ENCODE results near the gene TNFSF11.
A peak's percentile ranks its signal among the peaks of the same experiment; 100 is the strongest.
"Not testable (repeated sequence)": the region's sequence is repeated elsewhere in the genome, so short reads cannot be mapped to it uniquely, and the experiment has no call there.

Gene TNFSF11, protein sequence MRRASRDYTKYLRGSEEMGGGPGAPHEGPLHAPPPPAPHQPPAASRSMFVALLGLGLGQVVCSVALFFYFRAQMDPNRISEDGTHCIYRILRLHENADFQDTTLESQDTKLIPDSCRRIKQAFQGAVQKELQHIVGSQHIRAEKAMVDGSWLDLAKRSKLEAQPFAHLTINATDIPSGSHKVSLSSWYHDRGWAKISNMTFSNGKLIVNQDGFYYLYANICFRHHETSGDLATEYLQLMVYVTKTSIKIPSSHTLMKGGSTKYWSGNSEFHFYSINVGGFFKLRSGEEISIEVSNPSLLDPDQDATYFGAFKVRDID

DNA sequence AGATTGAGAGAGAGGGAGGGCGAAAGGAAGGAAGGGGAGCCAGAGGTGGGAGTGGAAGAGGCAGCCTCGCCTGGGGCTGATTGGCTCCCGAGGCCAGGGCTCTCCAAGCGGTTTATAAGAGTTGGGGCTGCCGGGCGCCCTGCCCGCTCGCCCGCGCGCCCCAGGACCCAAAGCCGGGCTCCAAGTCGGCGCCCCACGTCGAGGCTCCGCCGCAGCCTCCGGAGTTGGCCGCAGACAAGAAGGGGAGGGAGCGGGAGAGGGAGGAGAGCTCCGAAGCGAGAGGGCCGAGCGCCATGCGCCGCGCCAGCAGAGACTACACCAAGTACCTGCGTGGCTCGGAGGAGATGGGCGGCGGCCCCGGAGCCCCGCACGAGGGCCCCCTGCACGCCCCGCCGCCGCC, at the start of gene TNFSF11:
TNFSF11 (plus strand) TSS at position 142 of the 400 bp plus-strand sequence; CDS start at position 294, 152 bp downstream.
- peak; percentile 2 for DNase-seq (ENCODE audit: low read depth)

DNA sequence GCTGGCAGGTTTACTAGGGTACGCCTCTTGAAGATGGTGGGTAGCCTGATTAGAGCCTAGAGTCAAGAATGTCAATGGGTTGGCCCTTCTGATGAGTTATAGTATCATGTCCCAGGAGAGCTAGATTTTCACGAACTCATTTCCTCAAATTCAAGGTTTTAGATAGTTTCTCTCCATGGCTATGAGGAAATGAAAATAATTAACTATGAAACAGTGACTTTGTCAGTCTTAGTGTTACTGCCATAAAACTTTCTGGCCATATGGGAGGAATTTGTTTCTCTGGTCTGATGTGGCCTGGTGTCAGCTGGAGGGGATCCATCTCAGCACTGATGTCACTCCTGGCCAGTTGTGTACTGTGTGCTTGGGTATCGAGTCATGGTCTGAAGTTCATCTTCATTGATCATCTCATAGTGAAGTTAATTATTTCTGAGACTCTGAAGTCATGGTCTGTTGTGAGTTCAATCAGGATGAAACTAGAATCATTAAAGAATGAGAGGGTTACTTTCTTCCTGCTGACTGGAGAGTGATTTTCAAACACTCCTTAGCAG, 49.4 kb upstream of the TNFSF11 start:
- DNase-seq (ENCODE audit: low read depth): no peak

GRCh38 chr13:42525035-42525504, 48.9 kb upstream of the TNFSF11 start:
- DNase-seq (ENCODE audit: low read depth): no peak

- no peak for DNase-seq (ENCODE audit: low read depth)
These were observed 47.7 kb upstream of the TNFSF11 start for GRCh38 chr13:42526276-42526675.

GRCh38 chr13:42526804-42527203, 47.1 kb upstream of the TNFSF11 start:
- no peak for DNase-seq (ENCODE audit: low read depth)

DNA sequence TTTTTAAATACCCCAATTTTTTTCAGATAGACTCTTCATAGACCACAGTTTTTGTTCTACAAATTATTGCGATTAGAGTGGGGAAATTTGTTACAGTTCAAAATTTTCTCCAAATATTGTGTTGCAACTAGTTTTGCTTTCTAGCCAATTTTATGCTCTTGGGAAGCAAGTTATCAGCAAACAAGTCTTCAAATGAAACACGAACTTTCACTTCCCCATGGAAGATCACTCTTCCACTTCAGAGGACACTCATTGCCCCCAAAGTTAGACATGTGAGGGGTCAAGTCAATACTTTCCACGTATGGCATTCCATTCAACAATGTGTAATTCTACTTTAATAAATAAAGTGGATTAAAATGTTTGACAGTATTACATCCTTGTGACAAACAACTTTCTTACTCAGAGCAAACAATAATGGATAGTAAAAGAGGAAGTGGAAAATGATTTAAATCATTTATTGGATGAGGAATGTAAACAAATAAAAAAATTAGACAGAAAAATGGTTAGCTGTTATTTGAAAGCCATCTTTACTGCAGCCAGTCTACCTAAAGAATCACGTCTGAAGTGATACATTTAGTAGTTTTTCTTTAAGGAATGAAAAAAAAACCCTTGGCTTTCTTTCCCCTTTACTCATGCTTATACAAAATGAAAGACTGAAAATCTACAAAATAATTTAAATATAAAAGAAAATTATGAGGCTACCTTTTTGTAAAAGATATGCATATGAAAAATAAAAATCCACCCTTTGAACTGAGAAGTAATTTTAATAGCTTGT, 41.2 kb upstream of the TNFSF11 start:
- DNase-seq (ENCODE audit: low read depth): no peak

DNA sequence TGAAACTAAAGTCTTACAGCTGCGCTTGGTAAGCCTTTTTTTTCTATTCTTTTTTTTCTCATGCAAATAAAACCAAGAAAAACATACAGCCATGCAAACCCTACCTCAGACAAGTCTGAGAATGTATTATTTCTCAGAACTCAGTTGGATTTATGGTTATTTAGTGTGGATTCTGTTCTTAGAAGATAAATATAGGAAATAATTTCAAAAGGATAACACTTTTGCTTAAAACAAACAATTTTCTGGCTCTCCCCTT, 40.7 kb upstream of the TNFSF11 start:
- DNase-seq (ENCODE audit: low read depth): no peak

GRCh38 chr13:42534785-42535184, 39.2 kb upstream of the TNFSF11 start:
- DNase-seq (ENCODE audit: low read depth): no peak

DNA sequence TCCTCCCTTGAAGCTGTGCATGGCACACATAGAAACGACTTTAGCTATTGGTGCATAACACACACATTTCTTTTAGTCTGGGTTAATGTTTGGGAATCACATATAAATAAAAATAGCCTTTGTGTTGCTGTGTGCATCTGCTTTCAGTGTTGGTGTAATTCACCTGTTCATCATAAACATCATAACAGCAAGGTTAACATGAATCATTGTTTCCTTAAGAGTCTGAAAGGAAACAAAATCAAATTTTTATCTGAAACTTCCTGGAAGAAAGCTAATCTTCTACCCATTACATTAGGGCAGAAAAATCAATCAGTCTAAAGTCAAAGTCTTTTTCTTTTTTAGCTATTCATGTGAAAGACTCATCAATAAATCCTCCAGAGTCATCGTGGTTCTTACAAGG, 35.0 kb upstream of the TNFSF11 start:
- no peak for DNase-seq (ENCODE audit: low read depth)

GRCh38 chr13:42539670-42540069, 34.3 kb upstream of the TNFSF11 start:
- DNase-seq (ENCODE audit: low read depth): no peak

DNA sequence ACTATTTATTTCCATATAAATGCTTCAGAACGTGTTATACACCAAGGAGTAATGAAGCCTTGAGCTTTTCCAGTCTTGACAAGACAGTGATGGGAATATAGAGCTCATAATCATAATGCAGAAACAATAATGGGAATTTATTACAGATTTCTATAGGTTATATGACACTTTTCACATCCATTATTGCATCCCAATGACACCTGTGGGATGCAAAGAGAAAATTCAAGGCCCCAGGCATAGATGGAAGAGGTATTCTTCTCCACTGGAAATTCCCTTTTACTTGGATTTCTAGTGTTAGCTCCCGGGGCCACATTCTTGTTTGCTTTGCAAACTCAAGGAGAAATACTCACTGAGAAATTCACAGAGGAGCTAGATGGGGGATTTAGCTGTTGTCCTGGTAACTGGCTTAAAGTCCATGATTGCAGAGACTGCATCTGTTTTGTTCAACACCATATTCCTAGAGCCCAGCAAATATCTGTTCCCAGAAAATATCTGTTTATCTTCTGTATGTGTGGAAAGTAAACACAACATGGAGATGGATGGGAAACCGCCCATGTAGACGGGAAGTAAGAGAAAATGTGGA, 30.6 kb upstream of the TNFSF11 start:
- no peak for DNase-seq (ENCODE audit: low read depth)

GRCh38 chr13:42544246-42544926, 29.6 kb upstream of the TNFSF11 start:
- DNase-seq (ENCODE audit: low read depth): no peak

GRCh38 chr13:42545842-42546241, 28.1 kb upstream of the TNFSF11 start:
- no peak for DNase-seq (ENCODE audit: low read depth)

DNA sequence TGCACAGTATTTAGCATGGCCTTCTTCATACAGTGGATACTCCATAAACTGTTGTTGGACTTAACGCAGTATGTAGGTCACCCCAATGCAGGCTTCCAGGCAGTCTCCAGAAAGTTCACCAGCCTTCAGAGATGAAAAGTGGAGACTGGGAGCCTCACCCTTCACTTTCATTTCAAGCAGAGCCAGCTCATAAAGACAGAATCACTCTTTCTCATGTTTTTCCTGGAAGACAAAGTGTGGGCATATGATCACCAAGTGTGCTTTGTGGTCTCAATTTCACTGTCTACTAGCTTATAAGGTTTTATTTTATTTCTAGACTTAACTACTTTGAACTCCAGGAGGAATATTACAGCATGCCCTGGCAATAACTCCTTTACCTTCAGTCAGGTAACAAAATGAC, 26.3 kb upstream of the TNFSF11 start:
- no peak for DNase-seq (ENCODE audit: low read depth)

GRCh38 chr13:42548731-42549551, 25.0 kb upstream of the TNFSF11 start:
- DNase-seq (ENCODE audit: low read depth): no peak

DNA sequence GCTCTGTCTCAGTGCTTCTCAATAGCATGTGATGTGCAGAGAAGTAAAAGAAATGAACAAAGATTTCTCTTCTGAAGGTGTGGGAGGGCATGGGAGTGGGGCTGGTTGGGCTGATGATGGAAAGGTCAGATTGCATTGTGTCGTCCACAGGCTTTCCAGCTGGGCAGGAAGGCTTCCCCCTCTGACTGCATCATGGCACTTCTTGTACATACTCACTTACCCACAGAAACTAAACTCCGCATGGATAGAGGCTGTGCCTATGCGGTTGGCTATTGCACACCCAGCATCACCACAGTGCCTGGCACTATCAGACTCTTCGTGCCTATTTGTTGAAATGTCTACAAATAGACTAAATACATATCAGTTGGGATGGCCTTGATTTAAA, 24.4 kb upstream of the TNFSF11 start:
- no peak for DNase-seq (ENCODE audit: low read depth)

- no peak for DNase-seq (ENCODE audit: low read depth)
These were observed 22.3 kb upstream of the TNFSF11 start for GRCh38 chr13:42551611-42552010.

GRCh38 chr13:42553098-42554046, 20.6 kb upstream of the TNFSF11 start:
- no peak for DNase-seq (ENCODE audit: low read depth)

DNA sequence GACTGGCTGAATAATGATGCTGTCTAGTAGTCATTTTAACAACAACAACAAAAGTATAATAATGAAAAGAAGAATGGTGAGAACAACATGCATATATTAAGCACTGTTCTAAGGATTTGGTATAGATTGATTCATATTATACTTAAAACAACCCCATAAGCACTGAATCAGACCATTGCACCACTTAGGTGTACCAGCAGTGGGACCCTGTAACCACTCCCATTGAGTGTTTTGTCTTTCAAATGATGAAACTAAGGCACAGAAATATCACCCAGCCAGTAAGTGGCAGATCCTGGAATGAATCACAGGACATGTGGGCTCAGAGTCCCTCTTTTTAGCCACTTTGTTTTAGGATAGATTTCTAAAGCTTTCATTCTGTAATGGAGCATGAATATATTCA, 14.9 kb upstream of the TNFSF11 start:
- no peak for DNase-seq (ENCODE audit: low read depth)

GRCh38 chr13:42559573-42560218, 14.3 kb upstream of the TNFSF11 start:
- DNase-seq (ENCODE audit: low read depth): not testable (repeated sequence)
